HepG2 (cell line): ENCODE measurements around the gene CBFA2T2. TPM values are rescaled to one million over a fixed set of nuclear protein-coding genes. Genes with fewer than 3 reads are reported as not detected.

Source experiments
- ESRRA ChIP-seq: sonication (generic); formaldehyde crosslinking; IDR thresholded peaks from 2 replicates; pipeline ENCODE4 v1.5.1; 2020; ENCODE audit warnings: mild to moderate bottlenecking, low read depth, missing genetic modification reagents
- FOSL1 ChIP-seq: sonication (generic); formaldehyde crosslinking; IDR thresholded peaks from 2 replicates; pipeline ENCODE4 v1.9.0; 2021; ENCODE audit warnings: missing genetic modification reagents, borderline replicate concordance
- FOXM1 ChIP-seq: sonication (generic); formaldehyde crosslinking; IDR thresholded peaks from 2 replicates; pipeline ENCODE4 v1.5.0; 2020; ENCODE audit warnings: missing genetic modification reagents
- FOXP1 ChIP-seq, 2 experiments: fragments of 450-650 bp in 1 of 2; IDR thresholded peaks; 2 replicates each; pipeline ENCODE4 v1.6.1; 2017 to 2018; ENCODE audit warnings: antibody characterized with exemption in 1 of 2
- FUBP1 ChIP-seq: sonication (generic); formaldehyde crosslinking; IDR thresholded peaks from 2 replicates; pipeline ENCODE4 v1.5.1; 2020; ENCODE audit warnings: missing genetic modification reagents, mild to moderate bottlenecking, borderline replicate concordance
- MEIS2 ChIP-seq: sonication (generic); formaldehyde crosslinking; IDR thresholded peaks from 2 replicates; pipeline ENCODE4 v1.9.0; 2021; ENCODE audit warnings: mild to moderate bottlenecking, missing genetic modification reagents
- ONECUT2 ChIP-seq: sonication (generic); formaldehyde crosslinking; IDR thresholded peaks from 2 replicates; pipeline ENCODE4 v1.4.0; 2020; ENCODE audit warnings: missing genetic modification reagents
- RXRA ChIP-seq: sonication (generic); formaldehyde crosslinking; IDR thresholded peaks from 2 replicates; pipeline ENCODE4 v1.5.1; 2020; ENCODE audit warnings: missing genetic modification reagents
- SALL1 ChIP-seq: sonication (generic); formaldehyde crosslinking; IDR thresholded peaks from 2 replicates; pipeline ENCODE4 v1.8.0; 2022; ENCODE audit warnings: mild to moderate bottlenecking, missing genetic modification reagents
- USF2 ChIP-seq, 2 experiments: sonication (generic) in 1 of 2; formaldehyde crosslinking in 1 of 2; IDR thresholded peaks; 2 replicates each; pipeline versions ENCODE4 v1.5.1 to v1.6.1; 2011 to 2020; ENCODE audit warnings: borderline replicate concordance in 1 of 2, low read depth in 1 of 2, low read length in 1 of 2, mild to moderate bottlenecking in 1 of 2, missing genetic modification reagents in 1 of 2, moderate library complexity in 1 of 2
- ZBTB21 ChIP-seq: sonication (generic); formaldehyde crosslinking; IDR thresholded peaks from 2 replicates; pipeline ENCODE4 v1.4.0; 2020; ENCODE audit warnings: missing genetic modification reagents
- ZNF263 ChIP-seq: sonication (generic); formaldehyde crosslinking; IDR thresholded peaks from 2 replicates; pipeline ENCODE4 v1.4.0; 2020; ENCODE audit warnings: missing genetic modification reagents
- ZNF350 ChIP-seq: sonication (generic); formaldehyde crosslinking; IDR thresholded peaks from 2 replicates; pipeline ENCODE4 v1.4.0; 2020; ENCODE audit warnings: mild to moderate bottlenecking, low read depth, missing genetic modification reagents, borderline replicate concordance
- ZNF430 ChIP-seq: sonication (generic); formaldehyde crosslinking; IDR thresholded peaks from 2 replicates; pipeline ENCODE4 v1.9.0; 2021; ENCODE audit warnings: mild to moderate bottlenecking, missing genetic modification reagents
- ZNF558 ChIP-seq: sonication (generic); formaldehyde crosslinking; IDR thresholded peaks from 2 replicates; pipeline ENCODE4 v1.9.0; 2022; ENCODE audit warnings: mild to moderate bottlenecking, missing genetic modification reagents, borderline replicate concordance
- ZNF747 ChIP-seq: sonication (generic); formaldehyde crosslinking; IDR thresholded peaks from 2 replicates; pipeline ENCODE4 v1.8.1; 2023; ENCODE audit warnings: missing genetic modification reagents, mild to moderate bottlenecking, borderline replicate concordance
- polyA plus RNA-seq, 8 experiments: library from polyadenylated mRNA; depleted of rRNA in 3 of 8; stranded (reverse) in 7 of 8; unstranded in 1 of 8; fragments of >200 nt; fragmentation: Illumina TruSeq in 4 of 8; extraction: Trizol in 4 of 8; gene quantifications; 2 replicates each; pipeline versions ENCODE4 v1.2.1 to v1.2.3, GENCODE V29; 2011 to 2016; ENCODE audit warnings: low read depth in 4 of 8, missing spikeins in 1 of 8, mixed read lengths in 1 of 8; ENCODE audit not compliant: insufficient read depth in 1 of 8
- total RNA-seq, 5 experiments: library from RNA; depleted of rRNA; stranded (reverse); fragments of >200 nt; fragmentation: Illumina TruSeq; extraction: Trizol; gene quantifications; 2 replicates each; pipeline ENCODE4 v1.2.3, GENCODE V29; 2016; ENCODE audit warnings: low read depth in 1 of 5
- TF ChIP-seq, protein P1 (sequence below): sonication (generic); formaldehyde crosslinking; IDR thresholded peaks from 2 replicates; pipeline ENCODE4 v1.4.0; 2020; ENCODE audit warnings: missing genetic modification reagents
- TF ChIP-seq, protein P2 (sequence below): sonication (generic); formaldehyde crosslinking; IDR thresholded peaks from 2 replicates; pipeline ENCODE4 v1.5.1; 2020; ENCODE audit warnings: missing genetic modification reagents, mild to moderate bottlenecking, borderline replicate concordance

Gene CBFA2T2
- total and polyA plus RNA-seq, 2 of the 13 experiments (the other 11 are each of a cell fraction or from before 2014, with no cell fraction given), result 6.3 to 21.2 TPM

DNA sequence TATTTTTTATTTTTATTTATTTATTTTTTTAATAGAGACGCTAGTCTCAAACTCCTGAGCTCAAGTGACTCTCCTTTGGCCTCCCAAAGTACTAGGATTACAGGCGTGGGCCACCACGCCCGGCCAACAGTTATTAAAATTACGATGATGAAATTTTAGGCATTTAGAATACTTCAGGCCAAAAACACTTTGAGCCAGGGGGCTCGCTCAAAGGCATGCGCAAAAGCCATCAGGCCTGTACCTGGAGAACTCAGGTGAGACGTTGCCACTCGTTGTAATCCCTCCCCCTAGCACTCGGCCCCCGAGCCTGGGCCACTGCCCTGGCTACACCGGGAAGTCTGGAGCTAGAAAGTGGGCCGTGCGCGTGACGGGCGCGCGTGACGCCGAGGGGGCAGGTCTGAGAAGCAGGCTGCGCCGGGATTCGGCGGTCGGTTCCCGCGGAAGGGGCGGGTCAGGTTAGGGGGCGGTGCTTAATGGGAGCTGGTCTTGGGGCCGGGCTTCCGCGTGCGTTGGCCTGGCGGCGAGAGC is 337 bp upstream of the CBFA2T2 start (continued):
- TF ChIP-seq ZBTB21 (CRISPR knock-in tag) (peak; percentile 62; the same call in 1 of the 2 replicates), ZNF747 (CRISPR knock-in tag) (peak; percentile 77; the same call in 1 of the 2 replicates), SALL1 (CRISPR knock-in tag) (peak; percentile 97), USF2 (IDR thresholded peaks at IDR 0.05; ENCODE audit: low read depth, low read length) (peak; percentile 61), USF2 (CRISPR knock-in tag; IDR thresholded peaks at IDR 0.05; ENCODE audit: borderline replicate concordance) (peak; percentile 52; the same call in 1 of the 2 replicates), ZNF430 (peak; percentile 61), ZNF263 (CRISPR knock-in tag) (peak; percentile 33; the same call in 1 of the 2 replicates), ONECUT2 (CRISPR knock-in tag) (0 out of 2 replicates have a peak, but pooled peaks have one; percentile 10), FOXM1 (CRISPR knock-in tag) (no peak), MEIS2 (0 out of 2 replicates have a peak, but pooled peaks have one; percentile 51), FUBP1 (CRISPR knock-in tag) (0 out of 2 replicates have a peak, but pooled peaks have one; percentile 73), ESRRA (no peak), FOXP1 (IDR thresholded peaks at IDR 0.05) (no peak), FOXP1 (CRISPR knock-in tag; IDR thresholded peaks at IDR 0.05) (no peak), RXRA (CRISPR knock-in tag) (peak; percentile 78), ZNF350 (CRISPR knock-in tag) (peak; percentile 75; the same call in 1 of the 2 replicates), ZNF558 (0 out of 2 replicates have a peak, but pooled peaks have one; percentile 4), FOSL1 (CRISPR knock-in tag) (no peak)
- TF ChIP-seq, protein P1, sequence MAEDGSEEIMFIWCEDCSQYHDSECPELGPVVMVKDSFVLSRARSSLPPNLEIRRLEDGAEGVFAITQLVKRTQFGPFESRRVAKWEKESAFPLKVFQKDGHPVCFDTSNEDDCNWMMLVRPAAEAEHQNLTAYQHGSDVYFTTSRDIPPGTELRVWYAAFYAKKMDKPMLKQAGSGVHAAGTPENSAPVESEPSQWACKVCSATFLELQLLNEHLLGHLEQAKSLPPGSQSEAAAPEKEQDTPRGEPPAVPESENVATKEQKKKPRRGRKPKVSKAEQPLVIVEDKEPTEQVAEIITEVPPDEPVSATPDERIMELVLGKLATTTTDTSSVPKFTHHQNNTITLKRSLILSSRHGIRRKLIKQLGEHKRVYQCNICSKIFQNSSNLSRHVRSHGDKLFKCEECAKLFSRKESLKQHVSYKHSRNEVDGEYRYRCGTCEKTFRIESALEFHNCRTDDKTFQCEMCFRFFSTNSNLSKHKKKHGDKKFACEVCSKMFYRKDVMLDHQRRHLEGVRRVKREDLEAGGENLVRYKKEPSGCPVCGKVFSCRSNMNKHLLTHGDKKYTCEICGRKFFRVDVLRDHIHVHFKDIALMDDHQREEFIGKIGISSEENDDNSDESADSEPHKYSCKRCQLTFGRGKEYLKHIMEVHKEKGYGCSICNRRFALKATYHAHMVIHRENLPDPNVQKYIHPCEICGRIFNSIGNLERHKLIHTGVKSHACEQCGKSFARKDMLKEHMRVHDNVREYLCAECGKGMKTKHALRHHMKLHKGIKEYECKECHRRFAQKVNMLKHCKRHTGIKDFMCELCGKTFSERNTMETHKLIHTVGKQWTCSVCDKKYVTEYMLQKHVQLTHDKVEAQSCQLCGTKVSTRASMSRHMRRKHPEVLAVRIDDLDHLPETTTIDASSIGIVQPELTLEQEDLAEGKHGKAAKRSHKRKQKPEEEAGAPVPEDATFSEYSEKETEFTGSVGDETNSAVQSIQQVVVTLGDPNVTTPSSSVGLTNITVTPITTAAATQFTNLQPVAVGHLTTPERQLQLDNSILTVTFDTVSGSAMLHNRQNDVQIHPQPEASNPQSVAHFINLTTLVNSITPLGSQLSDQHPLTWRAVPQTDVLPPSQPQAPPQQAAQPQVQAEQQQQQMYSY (CRISPR knock-in tag), result no peak
- TF ChIP-seq, protein P2, sequence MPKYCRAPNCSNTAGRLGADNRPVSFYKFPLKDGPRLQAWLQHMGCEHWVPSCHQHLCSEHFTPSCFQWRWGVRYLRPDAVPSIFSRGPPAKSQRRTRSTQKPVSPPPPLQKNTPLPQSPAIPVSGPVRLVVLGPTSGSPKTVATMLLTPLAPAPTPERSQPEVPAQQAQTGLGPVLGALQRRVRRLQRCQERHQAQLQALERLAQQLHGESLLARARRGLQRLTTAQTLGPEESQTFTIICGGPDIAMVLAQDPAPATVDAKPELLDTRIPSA (CRISPR knock-in tag), result peak; percentile 52; the same call in 1 of the 2 replicates
